GM23338 (cell line): ENCODE measurements around the gene REEP3. TPM values are rescaled to one million over a fixed set of nuclear protein-coding genes. Genes with fewer than 3 reads are reported as not detected.
A peak's percentile ranks its signal among the peaks of the same experiment; 100 is the strongest.

Experiments
- ATAC-seq: fragments of 200-7000 bp; cut with Tn5 transposase; 3 replicates; pipeline ENCODE4 v1.9.1; 2020
- DNase-seq: peaks from one replicate; pipeline ENCODE4 v3.0.0-alpha.2; 2015; ENCODE audit warnings: low spot score
- H2AFZ ChIP-seq: fragments of 200-600 bp; sonication (generic); 2 replicates; pipeline ENCODE4 v1.8.0; 2016; ENCODE audit warnings: antibody characterized with exemption, mild to moderate bottlenecking, moderate library complexity
- H3F3A ChIP-seq: fragments of 200-600 bp; sonication (generic); replicated peaks from 2 replicates; pipeline ENCODE4 v1.8.0; 2017; ENCODE audit warnings: antibody characterized with exemption, mixed run types, low read depth
- H3K27ac ChIP-seq: fragments of 200-600 bp; sonication (generic); 2 replicates; pipeline ENCODE4 v1.6.1; 2016; ENCODE audit warnings: low read depth
- H3K27me3 ChIP-seq: fragments of 200-600 bp; sonication (generic); 2 replicates; pipeline ENCODE4 v1.8.0; 2016; ENCODE audit warnings: mild to moderate bottlenecking, mixed run types, moderate library complexity; ENCODE audit not compliant: insufficient read depth
- H3K36me3 ChIP-seq: fragments of 200-600 bp; sonication (generic); 2 replicates; pipeline ENCODE4 v1.8.0; 2016; ENCODE audit warnings: mild to moderate bottlenecking; ENCODE audit not compliant: insufficient read depth
- H3K4me1 ChIP-seq: fragments of 200-600 bp; sonication (generic); 2 replicates; pipeline ENCODE4 v1.8.0; 2016; ENCODE audit warnings: mild to moderate bottlenecking, moderate library complexity; ENCODE audit not compliant: insufficient read depth
- H3K4me2 ChIP-seq: fragments of 200-600 bp; sonication (generic); 2 replicates; pipeline ENCODE4 v1.7.1; 2017; ENCODE audit warnings: mixed run types
- H3K4me3 ChIP-seq: fragments of 200-600 bp; sonication (generic); 2 replicates; pipeline ENCODE4 v1.6.1; 2016; ENCODE audit warnings: mixed run types
- H3K79me2 ChIP-seq: fragments of 200-600 bp; sonication (generic); replicated peaks from 2 replicates; pipeline ENCODE4 v1.8.0; 2017; ENCODE audit warnings: mild to moderate bottlenecking; ENCODE audit not compliant: insufficient read depth
- H3K9me2 ChIP-seq: fragments of 200-600 bp; sonication (generic); 2 replicates; pipeline ENCODE4 v1.8.0; 2017; ENCODE audit not compliant: insufficient read depth
- H4K20me1 ChIP-seq: fragments of 200-600 bp; sonication (generic); replicated peaks from 2 replicates; pipeline ENCODE4 v1.8.0; 2017; ENCODE audit warnings: mild to moderate bottlenecking; ENCODE audit not compliant: insufficient read depth
- H3K27ac Mint-ChIP-seq: 2 replicates; pipeline ENCODE4 v1.8.0; 2020; ENCODE audit warnings: inconsistent platforms, mild to moderate bottlenecking, moderate library complexity, mixed read lengths
- H3K27me3 Mint-ChIP-seq: 3 replicates; pipeline ENCODE4 v1.8.0; 2022; ENCODE audit warnings: low read depth, mild to moderate bottlenecking, moderate library complexity, mixed read lengths, inconsistent platforms; ENCODE audit not compliant: insufficient read depth, poor library complexity
- H3K36me3 Mint-ChIP-seq: 3 replicates; pipeline ENCODE4 v1.8.0; 2021; ENCODE audit warnings: low read depth, mild to moderate bottlenecking, inconsistent platforms, moderate library complexity, mixed read lengths
- H3K4me1 Mint-ChIP-seq: 3 replicates; pipeline ENCODE4 v1.8.0; 2020; ENCODE audit warnings: mild to moderate bottlenecking, inconsistent platforms, mixed read lengths
- H3K4me3 Mint-ChIP-seq: 3 replicates; pipeline ENCODE4 v1.8.0; 2021; ENCODE audit warnings: moderate library complexity, mild to moderate bottlenecking, inconsistent platforms, mixed read lengths
- H3K9me3 Mint-ChIP-seq: 3 replicates; pipeline ENCODE4 v1.8.0; 2020; ENCODE audit warnings: moderate library complexity, mild to moderate bottlenecking, inconsistent platforms, mixed read lengths
- REST ChIP-seq: IDR thresholded peaks from one replicate; pipeline ENCODE4 v1.6.1; 2018; ENCODE audit warnings: antibody characterized with exemption; ENCODE audit not compliant: unreplicated experiment
- ZNF462 ChIP-seq: fragments of 250-450 bp; sonication (Bioruptor Pico); IDR thresholded peaks from 2 replicates; pipeline ENCODE4 v1.5.0; 2020; ENCODE audit warnings: mild to moderate bottlenecking, moderate library complexity
- polyA plus RNA-seq: library from polyadenylated mRNA; unstranded; fragments of >200 nt; fragmentation: Nextera tagmentation; extraction: Ambion mirVana; gene quantifications from 2 replicates; pipeline ENCODE4 v1.2.1, GENCODE V29; 2016
- total RNA-seq: library from RNA; depleted of rRNA; stranded (reverse); fragments of >200 nt; shearing (Covaris generic); gene quantifications from 2 replicates; pipeline ENCODE4 v1.2.3, GENCODE V29; 2014

REEP3 gene
- total and polyA plus RNA-seq, 2 experiments from 2014 or later = 29.5 to 48.7 TPM

GRCh38 chr10:63555330-63555729 is 34.1 kb downstream of the REEP3 start (continued):
- TF ChIP-seq ZNF462 (no peak), REST (no peak)

- H4K20me1 ChIP-seq = peaks cover 2% of the 10 kb centered on the region; the same call in 1 of the 2 replicates
- H3K4me1 ChIP-seq = peaks cover 18% of the 10 kb centered on the region
- Mint-ChIP-seq H3K4me3 (no peak overlapping the region), H3K9me3 (no peaks in the 10 kb centered on the region), H3K4me1 (peaks cover 22% of the 10 kb centered on the region; the same call in 2 of the 3 replicates), H3K27me3 (no peaks in the 10 kb centered on the region), H3K27ac (no peak overlapping the region), H3K36me3 (no peaks in the 10 kb centered on the region)
- H3K4me3 ChIP-seq = no peak overlapping the region
- DNase-seq (no peak), ATAC-seq (no peak)
- H3K27me3 ChIP-seq = no peaks in the 10 kb centered on the region
- peak overlapping the region; percentile 18; the same call in 1 of the 2 replicates for H3K27ac ChIP-seq
- H3F3A ChIP-seq = no peaks in the 10 kb centered on the region
- H3K36me3 ChIP-seq = no peaks in the 10 kb centered on the region
- no peak overlapping the region for H2AFZ ChIP-seq
- no peak overlapping the region for H3K4me2 ChIP-seq
- H3K9me2 ChIP-seq = no peaks in the 10 kb centered on the region
- H3K79me2 ChIP-seq = peaks cover 93% of the 10 kb centered on the region
- TF ChIP-seq REST = no peak
These were observed 37.1 kb downstream of the REEP3 start for GRCh38 chr10:63558132-63558784.
